NCI-H2081 treated with DMSO at 0.1 percent for 48 hours (cell line): Measurements from ENCODE around the gene TMEM72.

Source experiments
- DNase-seq: peaks from one replicate; lab custom pipeline; 2025; lab: John Stamatoyannopoulos, UW

TMEM72 gene

GRCh38 chr10:44890696-44891563 lies 20.2 kb upstream of the TMEM72 start:
- DNase-seq = no peak

- DNase-seq = no peak
Measured at GRCh38 chr10:44891721-44892120, 19.4 kb upstream of the TMEM72 start.

- DNase-seq = no peak
Measured at GRCh38 chr10:44893604-44894468, 17.3 kb upstream of the TMEM72 start.

- no peak for DNase-seq
Measured at GRCh38 chr10:44894691-44895090, 16.4 kb upstream of the TMEM72 start.

DNA sequence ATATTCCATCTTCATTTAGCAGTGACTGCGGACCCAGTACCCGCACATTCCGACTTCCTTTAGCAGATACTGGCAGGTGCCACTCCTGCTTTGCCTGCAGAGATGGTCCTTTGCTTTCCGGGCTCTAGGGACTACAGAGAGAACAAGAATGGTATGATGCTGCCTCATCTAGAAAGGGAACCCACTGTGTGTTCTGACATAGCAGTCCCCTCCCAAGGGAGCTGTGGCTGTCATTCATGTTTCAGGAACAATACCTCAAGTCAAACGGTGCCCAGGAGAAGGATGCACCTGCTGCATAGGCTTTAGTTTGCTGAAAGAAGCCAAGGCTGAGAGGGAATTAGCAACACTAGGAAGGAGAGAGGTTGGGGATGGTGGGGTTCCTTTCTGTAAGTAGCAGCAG lies 15.9 kb upstream of the TMEM72 start:
- DNase-seq = no peak

GRCh38 chr10:44897049-44897448 lies 14.1 kb upstream of the TMEM72 start:
- DNase-seq = no peak

DNA sequence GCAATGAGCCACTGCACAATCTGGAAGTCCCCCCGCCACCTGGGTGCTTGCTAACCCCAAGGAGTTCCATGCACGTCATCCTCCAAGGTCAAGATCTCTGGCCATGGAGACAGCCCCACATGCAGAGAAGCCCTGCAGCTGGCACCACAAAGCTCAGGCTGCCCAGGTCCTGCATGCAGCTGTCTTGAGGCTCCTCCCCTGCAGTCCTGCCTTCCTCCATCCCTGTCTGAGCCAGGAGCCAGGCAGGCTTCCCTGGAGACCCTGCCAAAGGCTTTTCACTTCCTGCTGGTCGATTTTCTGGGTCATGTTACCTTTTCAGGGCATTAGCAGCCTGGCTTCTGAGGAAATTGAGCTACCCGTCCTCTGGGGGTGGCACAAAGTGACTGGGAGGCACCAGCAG lies 12.5 kb upstream of the TMEM72 start:
- no peak for DNase-seq

DNA sequence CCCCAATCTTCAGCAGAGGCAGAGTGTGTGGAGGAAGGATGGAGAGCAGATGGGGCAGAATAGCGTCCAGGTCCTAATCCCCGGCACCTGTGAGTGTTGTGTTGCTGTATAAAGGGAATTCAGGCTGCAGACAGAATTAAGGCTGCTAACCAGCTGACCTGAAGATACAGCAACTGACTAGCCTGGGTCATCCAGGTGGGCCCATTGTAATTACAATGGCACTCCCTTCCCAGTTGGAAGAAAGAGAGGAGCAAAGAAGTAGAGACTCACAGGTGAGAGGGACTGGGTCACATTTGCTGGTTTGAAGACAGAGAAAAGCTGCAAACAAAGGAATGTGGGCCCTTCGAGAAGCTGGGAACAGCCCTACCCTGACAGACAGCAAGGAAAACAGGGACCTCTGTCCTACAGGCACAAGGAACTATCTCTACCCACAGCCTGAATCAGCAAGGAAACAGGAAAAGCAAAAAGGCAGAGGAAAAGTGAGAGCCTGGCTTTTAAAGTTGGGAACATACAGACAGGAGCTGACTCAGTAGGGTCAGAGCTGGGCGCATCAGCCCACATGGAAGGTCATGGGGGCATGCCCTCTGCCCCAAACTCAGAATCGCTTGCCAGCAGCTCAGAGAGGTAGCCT lies 11.6 kb upstream of the TMEM72 start:
- DNase-seq = no peak

DNA sequence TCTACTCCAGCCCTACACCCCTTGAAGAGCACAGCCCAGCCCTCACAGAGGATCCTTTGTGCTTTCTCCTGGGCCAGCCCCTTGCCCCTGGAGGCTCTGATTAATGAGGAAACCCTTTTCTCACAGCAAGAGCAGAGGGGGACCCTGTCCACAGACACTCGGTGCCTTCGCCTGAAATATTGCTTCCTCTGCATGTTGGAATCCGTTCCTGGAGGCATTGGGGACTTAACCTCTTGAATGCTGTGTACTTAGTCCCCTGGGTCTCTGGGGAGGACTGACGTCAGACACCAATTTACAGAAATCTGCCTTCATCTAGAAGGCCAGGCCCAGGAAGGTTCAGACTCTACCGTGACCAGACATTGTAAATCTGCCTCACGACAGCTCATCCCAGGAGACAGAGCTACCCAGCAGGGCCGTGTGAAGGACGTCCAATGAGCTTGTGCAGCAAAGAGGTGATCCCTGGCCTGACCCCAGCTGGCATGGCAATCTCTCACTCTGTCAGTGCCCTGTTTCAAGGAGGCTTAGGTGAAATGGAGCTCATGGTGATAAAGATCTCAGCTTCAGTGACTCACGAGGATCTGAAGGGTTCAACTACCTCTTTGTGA lies 8.1 kb upstream of the TMEM72 start:
- no peak for DNase-seq

DNA sequence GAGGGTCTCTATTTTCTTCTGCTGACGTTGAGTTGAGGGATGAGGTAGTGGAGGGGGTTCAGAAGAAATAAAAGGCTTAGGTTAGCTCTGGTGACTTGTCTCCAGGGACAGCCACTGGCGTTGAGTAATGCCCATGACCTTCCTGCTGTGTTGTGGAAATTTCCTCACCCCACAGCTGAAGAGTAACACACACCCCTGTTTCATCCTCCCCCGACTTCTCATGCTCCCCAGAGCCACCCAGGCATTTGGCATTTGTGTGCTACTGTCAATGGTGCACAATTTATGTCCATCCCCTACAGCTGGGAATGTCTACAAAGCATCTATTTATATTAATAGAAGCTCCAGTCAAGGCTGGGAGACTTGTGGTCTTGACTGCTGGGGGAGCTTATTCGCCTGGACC lies 4.7 kb upstream of the TMEM72 start:
- DNase-seq = no peak

DNA sequence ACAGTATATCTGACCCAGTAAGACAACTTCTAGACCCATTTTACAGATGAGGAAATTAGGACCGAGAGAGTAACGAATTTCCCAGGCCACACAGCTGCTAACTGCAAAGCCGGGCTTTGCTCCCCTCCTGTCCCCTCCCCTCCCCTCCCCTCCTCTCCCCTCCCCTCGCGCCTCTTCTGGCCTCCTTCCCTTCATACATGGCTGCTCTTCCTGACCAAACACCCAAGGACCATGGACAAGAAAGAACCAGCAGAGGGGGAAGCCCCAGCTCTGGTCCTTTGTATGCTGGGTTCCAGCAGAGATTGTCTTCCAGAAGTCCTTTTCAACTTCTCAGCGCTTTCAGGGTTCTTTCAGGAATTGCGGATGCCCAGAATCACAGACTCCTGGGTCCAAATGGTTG lies 3.6 kb upstream of the TMEM72 start:
- DNase-seq = no peak

DNA sequence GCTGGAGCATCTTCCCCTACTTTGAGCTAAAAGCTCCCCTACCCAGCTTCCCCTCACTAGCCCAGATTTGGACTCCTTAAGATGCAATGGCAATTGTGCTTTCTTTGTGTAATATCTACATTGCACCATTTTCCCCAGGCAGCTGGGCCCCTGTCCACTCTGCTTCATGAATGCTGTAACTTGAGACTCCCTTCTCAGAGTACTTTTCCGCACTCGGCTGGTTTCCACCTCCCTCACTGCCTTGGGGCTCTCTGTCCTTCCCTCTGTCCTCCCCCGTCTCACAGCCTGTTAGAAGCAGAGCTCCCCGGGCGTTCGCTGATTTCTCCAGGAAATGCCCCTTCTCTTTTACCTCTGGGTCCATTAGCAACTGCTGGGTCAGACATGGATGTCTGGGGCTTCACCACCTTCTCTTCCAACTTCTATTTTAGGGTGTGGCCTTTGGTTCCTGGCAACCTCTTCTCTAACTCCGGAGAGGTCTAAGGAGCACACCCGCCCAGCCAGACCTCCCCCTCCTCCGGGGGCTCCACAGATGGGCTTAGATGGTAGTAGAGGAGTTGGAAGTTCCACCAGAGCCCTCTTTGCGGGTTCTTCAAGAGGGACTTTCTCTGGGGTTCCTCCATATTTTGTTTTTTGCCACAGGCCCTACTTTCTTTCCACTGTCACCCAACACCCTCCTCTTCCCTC lies 2.9 kb upstream of the TMEM72 start:
- no peak for DNase-seq

GRCh38 chr10:44908936-44909630 lies 2.1 kb upstream of the TMEM72 start:
- no peak for DNase-seq

DNA sequence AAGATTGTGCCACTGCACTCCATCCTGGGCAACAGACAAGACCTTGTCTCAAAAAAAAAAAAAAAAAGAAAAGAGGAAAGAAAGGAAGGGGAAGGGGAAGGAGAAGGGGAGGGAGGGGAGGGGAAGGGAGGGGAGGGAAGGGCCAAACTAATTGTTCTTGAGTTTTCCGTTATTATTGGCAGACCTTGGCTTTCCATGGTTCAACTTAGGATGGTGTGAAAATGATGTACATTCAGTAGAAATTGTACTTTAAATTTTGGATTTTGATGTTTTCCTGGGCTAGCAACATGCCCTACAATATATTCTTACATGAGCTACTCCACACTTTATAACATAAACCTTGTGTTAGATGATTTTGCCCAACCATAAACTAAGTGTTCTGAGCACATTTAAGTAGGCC lies 1.2 kb upstream of the TMEM72 start:
- DNase-seq = no peak

GRCh38 chr10:44910602-44911001 lies 535 bp upstream of the TMEM72 start:
- DNase-seq = no peak

- no peak for DNase-seq
Measured at GRCh38 chr10:44911951-44912350, 814 bp downstream of the TMEM72 start.

GRCh38 chr10:44913350-44914081 lies 2.4 kb downstream of the TMEM72 start:
- no peak for DNase-seq

GRCh38 chr10:44914891-44915290 lies 3.8 kb downstream of the TMEM72 start:
- DNase-seq = no peak

DNA sequence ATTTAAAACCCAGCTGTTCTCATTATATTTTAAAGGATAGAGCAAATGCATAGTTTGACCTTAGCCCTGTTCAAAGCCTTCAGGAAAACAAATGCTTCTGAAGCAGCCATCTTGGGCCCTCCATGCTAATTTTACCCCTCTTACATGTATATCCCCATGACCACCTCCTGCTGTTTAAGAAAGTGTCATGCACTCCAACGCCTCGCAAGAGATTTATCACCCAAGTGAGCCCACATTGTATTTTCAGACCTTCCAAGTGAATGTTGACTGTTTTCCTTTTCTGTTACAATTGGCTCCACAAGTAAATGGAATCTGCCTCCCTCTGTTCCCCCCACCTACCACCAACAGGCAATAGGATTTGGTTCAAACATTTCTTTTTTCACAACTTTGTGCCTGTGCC lies 5.3 kb downstream of the TMEM72 start:
- DNase-seq = no peak

GRCh38 chr10:44917848-44918247 lies 6.7 kb downstream of the TMEM72 start:
- DNase-seq = no peak
